Measurements from ENCODE around the gene CAMK4. TPM values are rescaled to one million over a fixed set of nuclear protein-coding genes. Genes with fewer than 3 reads are reported as not detected.

CAMK4 gene
- total RNA-seq, 1 experiment from 2014 or later: 6.3 TPM

DNA sequence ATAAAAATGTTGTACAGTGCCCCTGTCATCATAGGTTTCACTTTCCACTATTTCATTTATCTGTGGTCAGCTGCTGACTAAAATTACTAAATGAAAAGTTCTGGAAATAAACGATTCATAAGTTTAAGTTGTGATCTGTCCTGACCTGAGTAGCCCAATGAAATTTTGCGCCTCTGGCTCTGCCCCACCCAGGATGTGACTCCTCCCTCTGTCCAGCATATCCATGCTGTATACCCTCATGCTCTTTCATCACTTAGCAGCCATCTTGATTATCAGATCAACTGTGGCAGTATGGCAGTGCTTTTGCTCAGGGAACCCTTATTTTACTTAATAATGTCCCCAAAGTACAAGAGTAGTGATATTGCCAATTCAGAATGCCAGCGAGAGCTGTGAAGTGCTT lies 190.9 kb downstream of the CAMK4 start:
- no peak overlapping the region for H3K27ac Mint-ChIP-seq
- TF ChIP-seq, protein P1, sequence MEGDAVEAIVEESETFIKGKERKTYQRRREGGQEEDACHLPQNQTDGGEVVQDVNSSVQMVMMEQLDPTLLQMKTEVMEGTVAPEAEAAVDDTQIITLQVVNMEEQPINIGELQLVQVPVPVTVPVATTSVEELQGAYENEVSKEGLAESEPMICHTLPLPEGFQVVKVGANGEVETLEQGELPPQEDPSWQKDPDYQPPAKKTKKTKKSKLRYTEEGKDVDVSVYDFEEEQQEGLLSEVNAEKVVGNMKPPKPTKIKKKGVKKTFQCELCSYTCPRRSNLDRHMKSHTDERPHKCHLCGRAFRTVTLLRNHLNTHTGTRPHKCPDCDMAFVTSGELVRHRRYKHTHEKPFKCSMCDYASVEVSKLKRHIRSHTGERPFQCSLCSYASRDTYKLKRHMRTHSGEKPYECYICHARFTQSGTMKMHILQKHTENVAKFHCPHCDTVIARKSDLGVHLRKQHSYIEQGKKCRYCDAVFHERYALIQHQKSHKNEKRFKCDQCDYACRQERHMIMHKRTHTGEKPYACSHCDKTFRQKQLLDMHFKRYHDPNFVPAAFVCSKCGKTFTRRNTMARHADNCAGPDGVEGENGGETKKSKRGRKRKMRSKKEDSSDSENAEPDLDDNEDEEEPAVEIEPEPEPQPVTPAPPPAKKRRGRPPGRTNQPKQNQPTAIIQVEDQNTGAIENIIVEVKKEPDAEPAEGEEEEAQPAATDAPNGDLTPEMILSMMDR (conservative IDR thresholded peaks at IDR 0.05): no peak

More for the DNA sequence above, 190.9 kb downstream of the CAMK4 start:
- Histone ChIP-seq H3T11ph (ENCODE audit: low read length) (no peak overlapping the region), H3K23ac (ENCODE audit: insufficient read length, low read depth, low read length) (no peak overlapping the region), H3K79me2 (ENCODE audit: insufficient read depth, low read length) (no peaks in the 10 kb centered on the region), H3K27ac (ENCODE audit: insufficient read length, low read depth, low read length) (no peak overlapping the region), H4K91ac (ENCODE audit: insufficient read length, low read depth, low read length) (no peak overlapping the region), H2BK12ac (ENCODE audit: insufficient read length, low read depth, low read length) (no peak overlapping the region), H4K20me1 (ENCODE audit: control insufficient read depth, insufficient read depth, insufficient read length) (no peaks in the 10 kb centered on the region), H4K8ac (replicated peaks; ENCODE audit: insufficient read length, low read depth, low read length) (no peak overlapping the region), H3K4me2 (ENCODE audit: insufficient read depth, insufficient read length, low read length) (no peak overlapping the region), H3K4me1 (ENCODE audit: insufficient read depth, low read length) (no peaks in the 10 kb centered on the region), H3K27me3 (ENCODE audit: insufficient read depth, low read length) (no peaks in the 10 kb centered on the region), H2AFZ (ENCODE audit: low read length) (no peak overlapping the region), H3K4ac (ENCODE audit: low read depth, low read length) (no peak overlapping the region), H2BK120ac (ENCODE audit: low read depth, low read length, poor library complexity, severe bottlenecking) (no peak overlapping the region), H3K9me3 (ENCODE audit: control insufficient read depth, low read depth, low read length) (no peaks in the 10 kb centered on the region), H3K14ac (ENCODE audit: insufficient read depth, low read length) (no peak overlapping the region), H3K18ac (ENCODE audit: insufficient read length, low read depth, low read length) (no peak overlapping the region), H4K5ac (ENCODE audit: insufficient read length, low read depth, low read length) (no peak overlapping the region), H2AK5ac (ENCODE audit: insufficient read length, low read length) (no peak overlapping the region), H3K56ac (ENCODE audit: insufficient read length, low read depth, low read length) (no peak overlapping the region), H3K23me2 (ENCODE audit: insufficient read length, low read depth, low read length, poor library complexity, severe bottlenecking) (no peaks in the 10 kb centered on the region), H3K9ac (ENCODE audit: extremely low read depth, insufficient read length, low read length) (no peak overlapping the region), H2BK5ac (ENCODE audit: insufficient read length, low read length) (no peak overlapping the region), H2BK15ac (ENCODE audit: low read depth, low read length) (no peak overlapping the region), H2BK20ac (ENCODE audit: low read depth, low read length, poor library complexity, severe bottlenecking) (no peak overlapping the region), H3K79me1 (ENCODE audit: insufficient read depth, low read depth, low read length, poor library complexity, severe bottlenecking) (no peaks in the 10 kb centered on the region)
- no CpG with 5 or more reads among the region's 3 CpGs for WGBS (ENCODE audit: extremely low coverage, insufficient read length, low lambda C conversion rate)
- H3K9me3 Mint-ChIP-seq: peaks cover 0 to 6% of the 10 kb centered on the region in 2 experiments; a peak in 3 of 5 replicates
- no peaks in the 10 kb centered on the region for H3K27me3 Mint-ChIP-seq (ENCODE audit: low read depth)
- no peaks in the 10 kb centered on the region for H3K4me1 Mint-ChIP-seq
- H3K36me3 Mint-ChIP-seq (ENCODE audit: insufficient read depth in 1 of 3, low read depth in 3 of 3): peaks cover 0 to 3% (median under 1%) of the 10 kb centered on the region in 3 experiments; a peak in 3 of 7 replicates
- H3K4me3 Mint-ChIP-seq: no peak overlapping the region
- no peak for DNase-seq
